Endometrial microvascular endothelial cells (primary cell): Measurements from ENCODE around the gene COL5A1. TPM values are rescaled to one million over a fixed set of nuclear protein-coding genes. Genes with fewer than 3 reads are reported as not detected.

Source experiments
- in situ Hi-C: cut with HindIII; loops from 2 replicates; pipeline ENCODE4 v1.10.0; 2017; ENCODE audit warnings: low sequenced_read_pairs, low pct_unique_long_range_greater_than_20kb; ENCODE audit errors: inconsistent ontology term
- total RNA-seq: library from RNA; depleted of rRNA; stranded (reverse); fragments of >200 nt; gene quantifications from one replicate; pipeline ENCODE4 v1.2.3, GENCODE V29; 2015; ENCODE audit errors: inconsistent ontology term

COL5A1 gene
- total RNA-seq, 1 donor from 2014 or later = 23.8 TPM

- in situ Hi-C loops = no loop called here
These were observed 169.6 kb downstream of the COL5A1 start for GRCh38 chr9:134811079-134811672.

GRCh38 chr9:134811673-134812342 is 170.2 kb downstream of the COL5A1 start:
- in situ Hi-C loops = no loop called here

- in situ Hi-C loops = no loop called here
These were observed 170.7 kb downstream of the COL5A1 start for GRCh38 chr9:134812343-134812673.

GRCh38 chr9:134813841-134814240 is 172.2 kb downstream of the COL5A1 start:
- in situ Hi-C loops = no loop called here

GRCh38 chr9:134814598-134815215 is 173.1 kb downstream of the COL5A1 start:
- in situ Hi-C loops = no loop called here

- in situ Hi-C loops = no loop called here
These were observed 174.0 kb downstream of the COL5A1 start for GRCh38 chr9:134815435-134816214.

- in situ Hi-C loops = no loop called here
These were observed 174.7 kb downstream of the COL5A1 start for GRCh38 chr9:134816264-134816663.

GRCh38 chr9:134818000-134818568 is 176.5 kb downstream of the COL5A1 start:
- in situ Hi-C loops = no loop called here

GRCh38 chr9:134818591-134818990 is 177.0 kb downstream of the COL5A1 start:
- in situ Hi-C loops = no loop called here

- in situ Hi-C loops = no loop called here
These were observed 179.3 kb downstream of the COL5A1 start for GRCh38 chr9:134820901-134821300.

- in situ Hi-C loops = no loop called here
These were observed 180.9 kb downstream of the COL5A1 start for GRCh38 chr9:134822541-134822940.

- in situ Hi-C loops = no loop called here
These were observed 182.0 kb downstream of the COL5A1 start for GRCh38 chr9:134823623-134824022.

GRCh38 chr9:134824583-134824982 is 183.0 kb downstream of the COL5A1 start:
- in situ Hi-C loops = no loop called here

GRCh38 chr9:134825025-134825424 is 183.4 kb downstream of the COL5A1 start:
- in situ Hi-C loops = no loop called here

- in situ Hi-C loops = no loop called here
These were observed 185.0 kb downstream of the COL5A1 start for GRCh38 chr9:134826336-134827285.

- in situ Hi-C loops = no loop called here
These were observed 186.0 kb downstream of the COL5A1 start for GRCh38 chr9:134827559-134827958.

GRCh38 chr9:134827993-134828392 is 186.4 kb downstream of the COL5A1 start:
- in situ Hi-C loops = no loop called here

GRCh38 chr9:134828892-134829291 is 187.3 kb downstream of the COL5A1 start:
- in situ Hi-C loops = no loop called here
